ENCODE data around the gene TCEAL6.
"Not testable (repeated sequence)": the region's sequence is repeated elsewhere in the genome, so short reads cannot be mapped to it uniquely, and the experiment has no call there.

TCEAL6 gene

DNA sequence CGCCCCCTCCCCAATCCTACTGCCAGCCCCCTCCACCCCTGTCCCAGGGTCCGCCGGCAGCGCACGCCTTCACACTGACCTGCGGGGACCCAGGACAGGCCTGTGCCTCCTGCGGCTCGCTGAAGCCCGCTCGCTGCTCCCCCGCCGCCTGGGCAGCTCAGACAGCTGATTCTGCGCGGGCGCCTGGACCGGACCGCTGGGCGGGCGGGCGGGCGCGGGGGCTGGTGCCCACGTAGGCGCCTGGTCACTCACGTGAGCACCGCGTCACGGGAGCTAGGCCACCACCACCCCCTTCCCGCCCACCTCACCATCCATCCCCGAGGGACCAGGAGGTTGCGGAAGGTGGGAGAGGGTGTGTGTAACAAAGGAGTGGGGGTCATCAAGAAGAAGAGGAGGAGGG is at the start of gene TCEAL6:
TSS of gene TCEAL6 (minus strand) at position 208 of the 400 bp plus-strand sequence.
- not testable (repeated sequence) for DNase-seq

DNA sequence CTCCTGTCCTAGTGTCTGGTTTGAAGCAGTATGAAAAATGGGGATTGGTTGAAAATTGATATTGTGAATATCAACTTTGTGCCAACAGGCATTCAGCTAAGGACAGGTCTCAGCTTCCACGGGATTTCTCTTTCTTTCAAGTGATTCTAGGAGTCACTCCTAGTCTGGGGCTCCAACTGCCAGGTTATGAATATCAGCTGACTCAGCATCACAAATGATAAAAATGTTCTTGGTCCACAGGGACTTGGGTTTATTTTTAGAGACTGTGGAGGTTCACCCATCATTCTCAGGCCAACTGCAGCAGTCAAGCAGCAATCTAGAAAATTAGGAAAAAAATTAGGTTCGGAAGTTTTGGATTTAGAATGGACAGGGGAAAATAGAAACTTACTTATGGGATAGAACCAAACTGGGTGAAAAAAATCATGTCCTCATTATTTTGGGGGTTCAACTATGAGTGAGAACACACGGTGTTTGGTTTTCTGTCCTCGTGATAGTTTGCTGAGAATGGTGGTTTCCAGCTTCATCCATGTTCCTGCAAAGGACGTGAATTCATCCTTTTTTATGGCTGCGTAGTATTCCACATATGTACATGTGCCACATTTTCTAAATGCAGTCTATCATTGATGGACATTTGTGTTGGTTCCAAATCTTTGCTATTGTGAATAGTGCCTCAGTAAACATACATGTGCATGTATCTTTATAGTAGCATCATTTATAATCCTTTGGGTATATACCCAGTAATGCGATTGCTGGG is 43.9 kb upstream of the TCEAL6 start:
- DNase-seq: no peak

DNA sequence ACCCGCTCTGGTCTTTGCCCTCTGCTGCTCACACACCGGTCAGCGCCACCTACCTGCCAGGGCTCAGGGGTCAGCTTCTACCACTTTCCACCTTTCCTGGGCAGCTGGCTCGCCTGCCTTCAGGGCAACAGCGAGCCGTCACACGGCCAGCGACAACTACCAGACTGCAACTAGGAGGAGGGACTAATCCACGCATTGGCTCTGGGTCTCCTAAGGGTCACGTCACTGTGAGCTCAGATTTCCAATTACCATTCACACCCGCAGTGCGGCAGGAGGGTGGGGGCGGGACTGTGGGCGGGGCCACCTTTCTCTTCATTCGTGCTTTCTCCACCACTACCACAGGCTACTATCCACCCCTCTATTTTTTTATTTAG is 13.5 kb upstream of the TCEAL6 start, which contains the start of gene BEX5:
TSS of gene BEX5 (minus strand) at position 172 of the 374 bp plus-strand sequence. CDS start 1,712 bp downstream, outside the sequence.
- no peak for DNase-seq

DNA sequence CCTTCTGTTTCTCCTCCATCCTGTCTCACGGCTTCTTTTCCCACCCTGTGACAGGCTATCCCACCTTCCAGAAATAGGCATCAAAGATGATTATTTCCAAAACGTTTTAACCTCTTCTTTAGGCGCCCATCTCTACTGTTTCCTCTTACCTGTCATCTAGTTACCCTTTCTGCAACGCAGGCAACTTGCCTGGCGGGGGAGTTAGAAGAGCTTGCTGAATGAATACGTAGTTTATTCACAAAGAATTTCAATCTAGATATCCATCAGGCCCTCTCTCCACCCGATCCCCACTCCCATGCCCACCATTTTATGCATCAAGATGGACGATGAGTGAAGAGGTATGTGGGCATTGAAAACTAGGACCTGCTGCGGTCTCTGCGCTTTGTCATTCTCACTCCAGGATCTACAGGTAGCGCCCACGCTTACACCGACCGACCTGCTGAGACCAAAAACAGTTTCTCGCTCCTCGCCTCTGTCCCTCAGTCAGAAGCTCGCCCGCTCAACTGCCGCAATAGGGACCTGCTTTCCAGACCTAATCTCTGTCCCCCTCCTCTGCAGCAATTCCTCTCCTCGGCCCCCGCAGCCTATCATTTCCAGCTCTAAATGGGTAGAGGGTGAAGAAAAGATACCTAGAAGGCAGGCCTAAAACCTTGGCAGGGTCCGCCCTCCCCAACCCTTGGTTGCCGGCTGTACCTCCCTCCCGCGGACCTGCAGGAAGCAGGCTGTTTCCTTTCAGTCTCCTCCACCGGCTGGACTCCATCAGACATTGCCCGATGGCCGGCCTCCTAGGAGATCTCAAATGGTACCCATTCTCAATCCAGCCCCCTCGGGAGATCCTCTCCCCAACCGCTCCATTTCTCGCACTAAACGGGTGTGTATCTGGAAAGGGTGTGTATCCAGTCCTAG is 12.9 kb upstream of the TCEAL6 start:
- no peak for DNase-seq

DNA sequence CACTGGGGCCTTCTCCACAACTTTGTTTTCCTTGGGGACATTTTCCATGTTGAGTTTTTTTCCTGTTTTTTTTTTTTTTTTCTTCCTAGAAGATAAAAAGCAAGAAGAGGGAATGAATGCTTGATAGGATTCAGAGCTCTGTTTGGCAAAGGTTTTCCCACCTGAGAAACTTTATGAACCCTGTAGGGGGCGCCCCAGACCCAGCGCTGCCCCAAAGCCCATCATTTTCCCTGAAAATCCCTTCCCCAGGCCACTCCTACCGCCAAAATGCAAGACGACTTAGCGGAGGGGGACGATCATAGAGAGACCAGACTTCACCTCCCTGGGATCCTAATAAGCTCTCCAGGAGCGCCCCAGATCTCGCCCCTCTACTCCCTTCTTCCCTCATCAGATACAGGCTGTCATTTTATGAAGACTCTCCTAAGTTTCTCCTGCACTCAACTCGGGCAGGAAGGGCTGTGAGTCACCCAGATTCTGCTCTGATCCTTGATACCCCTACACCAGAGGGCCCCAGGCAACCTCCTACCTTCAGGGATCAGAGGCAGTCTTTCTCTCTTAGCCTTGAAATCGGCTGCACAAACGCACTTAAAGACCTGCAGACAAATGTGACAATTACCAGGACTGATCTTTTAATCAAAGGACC is 12.1 kb upstream of the TCEAL6 start:
- no peak for DNase-seq

DNA sequence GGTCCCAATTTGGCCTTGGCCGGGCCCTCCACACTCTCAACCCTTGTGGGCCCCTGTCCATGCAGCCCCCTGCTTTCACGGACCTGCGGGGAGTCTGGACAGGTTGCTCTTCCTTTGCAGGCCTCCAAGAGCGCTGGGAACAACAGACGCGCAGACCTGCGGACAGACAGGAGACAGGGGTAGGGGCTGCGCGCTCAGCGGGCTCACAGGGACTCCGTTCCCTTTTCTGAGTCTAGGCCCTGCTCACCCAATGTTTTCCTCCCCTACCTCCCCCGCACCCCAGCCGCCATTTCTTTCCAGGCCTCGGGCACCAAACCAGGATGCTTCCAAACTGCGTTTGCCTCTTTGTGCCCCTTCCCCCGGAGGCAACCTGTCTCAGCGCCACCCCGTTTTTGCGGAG is 650 bp downstream of the TCEAL6 start:
- not testable (repeated sequence) for DNase-seq

DNA sequence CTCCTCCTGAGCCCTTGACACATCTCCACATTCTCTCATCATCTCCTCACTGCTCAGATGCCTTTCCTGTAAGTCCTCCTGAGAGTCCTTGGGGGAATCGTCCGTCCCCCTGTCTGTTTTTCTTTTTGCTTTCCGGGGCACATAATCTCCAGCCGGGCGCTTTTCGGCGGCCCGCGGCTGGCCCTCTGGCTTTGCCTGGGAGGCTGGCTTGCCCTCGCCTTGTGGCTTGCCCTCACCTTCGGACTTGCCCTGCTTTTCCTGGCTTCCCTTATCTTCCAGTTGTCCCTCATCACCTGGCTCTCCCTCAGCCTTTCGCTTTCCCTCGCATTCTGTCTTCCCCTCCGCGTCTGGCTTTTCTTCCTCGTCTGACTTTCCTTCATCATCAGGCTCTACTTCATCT is 1.4 kb downstream of the TCEAL6 start:
- not testable (repeated sequence) for DNase-seq

DNA sequence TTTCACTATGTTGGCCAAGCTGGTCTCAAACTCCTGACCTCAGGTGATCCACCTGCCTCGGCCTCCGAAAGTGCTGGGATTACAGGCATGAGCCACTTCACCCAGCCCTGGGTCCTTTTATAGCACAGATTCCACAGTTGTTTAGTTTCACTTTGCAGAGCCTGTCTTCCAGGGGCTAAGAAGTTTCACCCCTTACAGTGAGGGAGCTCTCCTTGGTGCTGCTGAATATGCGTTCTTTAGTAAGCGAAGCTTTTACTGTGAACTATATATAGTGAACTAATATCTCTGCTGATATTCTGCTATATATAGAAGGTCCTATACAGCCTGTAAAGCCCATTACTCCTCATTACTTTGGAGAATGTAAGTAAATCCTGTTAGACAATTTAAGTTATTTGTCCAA is 4.2 kb downstream of the TCEAL6 start:
- no peak for DNase-seq

DNA sequence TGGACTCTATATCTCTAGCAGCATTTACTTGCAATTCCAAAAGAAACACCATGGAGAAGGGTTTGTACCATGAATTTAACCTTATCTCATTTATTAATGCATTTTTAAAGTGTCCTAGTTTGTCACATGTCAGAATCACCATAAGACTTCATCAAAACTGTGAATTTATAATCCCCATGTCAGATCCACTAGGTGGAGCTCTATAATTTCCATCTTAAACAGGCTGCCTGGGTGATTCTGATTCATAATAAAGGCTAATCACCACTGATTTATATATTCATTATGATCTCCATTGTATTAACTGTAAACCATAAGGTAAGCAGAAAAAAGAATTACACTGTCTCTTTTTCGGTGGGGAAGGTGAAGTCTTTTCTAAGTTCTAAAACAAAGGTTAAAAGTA is 12.8 kb downstream of the TCEAL6 start:
- DNase-seq: no peak

DNA sequence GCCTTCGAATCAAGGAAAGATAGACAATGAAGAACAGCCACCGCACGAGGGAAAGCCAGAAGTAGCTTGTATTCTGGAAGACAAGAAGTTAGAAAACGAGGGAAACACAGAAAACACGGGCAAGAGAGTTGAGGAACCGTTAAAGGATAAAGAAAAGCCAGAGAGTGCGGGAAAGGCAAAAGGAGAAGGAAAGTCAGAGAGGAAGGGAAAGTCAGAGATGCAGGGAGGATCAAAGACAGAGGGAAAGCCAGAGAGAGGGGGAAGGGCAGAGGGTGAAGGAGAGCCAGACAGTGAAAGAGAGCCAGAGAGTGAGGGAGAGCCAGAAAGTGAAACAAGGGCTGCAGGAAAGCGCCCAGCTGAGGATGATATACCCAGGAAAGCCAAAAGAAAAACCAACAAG is 15.4 kb downstream of the TCEAL6 start:
- no peak for DNase-seq

DNA sequence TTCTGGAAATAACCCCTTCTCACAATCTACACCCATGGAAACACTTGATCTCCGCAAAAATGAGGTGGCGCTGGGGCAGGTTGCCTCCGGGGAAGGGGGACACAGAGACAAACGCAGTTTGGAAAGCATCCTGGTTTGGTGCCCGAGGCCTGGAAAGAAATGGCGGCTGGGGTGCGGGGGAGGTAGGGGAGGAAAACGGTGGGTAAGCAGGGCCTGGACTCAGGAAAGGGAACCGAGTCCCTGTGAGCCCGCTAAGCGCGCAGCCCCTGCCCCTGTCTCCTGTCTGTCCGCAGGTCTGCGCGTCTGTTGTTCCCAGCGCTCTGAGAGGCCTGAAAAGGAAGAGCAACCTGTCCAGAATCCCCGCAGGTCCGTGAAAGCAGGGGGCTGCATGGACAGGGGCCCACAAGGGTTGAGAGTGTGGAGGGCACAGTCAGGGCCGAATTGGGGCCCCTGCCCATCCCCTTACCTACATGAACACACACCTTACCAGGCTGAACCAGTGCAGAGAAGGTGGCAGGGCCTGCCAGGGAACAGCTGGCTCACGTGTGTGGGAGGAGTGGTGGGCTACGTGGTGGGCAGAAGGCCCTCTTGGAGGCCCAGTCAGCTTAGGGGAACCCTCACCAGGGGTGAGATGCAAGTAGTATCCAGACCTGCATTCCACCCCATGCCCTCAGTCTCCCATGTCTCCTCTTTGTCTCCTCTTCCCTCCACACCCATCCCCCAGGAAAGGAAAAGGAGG is 16.0 kb downstream of the TCEAL6 start:
- not testable (repeated sequence) for DNase-seq

DNA sequence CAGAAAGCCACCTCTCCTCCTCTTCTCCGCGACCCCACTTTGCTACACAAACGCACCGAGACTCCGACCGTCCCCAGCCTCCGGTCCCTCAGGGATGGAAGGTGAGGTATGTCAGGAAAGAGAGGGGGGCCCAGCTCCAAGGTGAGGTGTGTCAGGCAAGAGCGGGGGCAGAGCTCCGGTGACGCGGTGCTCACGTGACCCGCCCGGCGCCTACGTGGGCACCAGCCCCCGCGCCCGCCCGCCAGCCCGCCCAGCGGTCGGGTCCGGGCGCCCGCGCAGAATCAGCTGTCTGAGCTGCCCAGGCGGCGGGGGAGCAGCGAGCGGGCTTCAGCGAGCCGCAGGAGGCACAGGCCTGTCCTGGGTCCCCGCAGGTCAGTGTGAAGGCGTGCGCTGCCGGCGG is 16.8 kb downstream of the TCEAL6 start, which contains the start of gene TCEAL2:
TSS of gene TCEAL2 (plus strand) at position 244 of the 400 bp plus-strand sequence. CDS start 1,152 bp downstream, outside the sequence.
- not testable (repeated sequence) for DNase-seq

DNA sequence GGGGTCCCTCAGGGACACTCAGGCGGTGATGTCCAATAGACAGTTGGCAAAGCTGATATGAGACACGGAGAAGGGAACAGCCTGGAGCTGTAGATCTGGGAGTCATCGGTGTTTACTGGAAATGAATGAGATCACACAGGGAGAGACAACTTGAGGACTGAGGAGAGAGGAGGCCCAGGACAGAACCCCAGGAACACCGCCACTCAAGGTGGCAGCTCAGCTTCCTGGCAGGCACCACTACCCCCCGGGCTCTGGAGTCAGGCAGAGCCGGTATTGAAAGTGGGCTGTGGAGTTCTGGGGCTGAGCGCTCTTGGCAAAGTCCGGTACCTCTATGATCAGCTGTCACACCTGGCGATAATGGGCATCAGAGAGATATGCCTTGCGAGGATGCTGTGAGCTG is 17.3 kb downstream of the TCEAL6 start:
- not testable (repeated sequence) for DNase-seq

DNA sequence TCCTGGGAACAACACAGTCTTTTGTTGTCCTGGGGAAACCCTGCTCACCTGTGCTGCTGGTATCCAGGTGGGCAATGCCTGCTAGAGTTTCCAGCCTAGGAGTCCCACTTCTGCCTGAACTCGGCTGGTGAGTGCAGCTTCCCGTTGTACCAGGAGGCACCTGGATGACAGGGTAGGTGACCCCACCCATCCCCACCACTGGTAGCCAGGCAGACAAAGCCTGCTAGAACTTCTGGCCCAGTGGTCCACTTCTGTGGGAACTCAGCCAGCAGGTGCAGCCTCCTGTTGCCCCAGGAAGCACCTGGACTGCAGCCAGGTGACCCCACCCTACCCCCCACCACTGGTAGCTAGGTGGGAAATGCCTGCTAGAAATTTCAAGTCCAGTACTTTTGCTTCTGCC is 26.5 kb downstream of the TCEAL6 start:
- no peak for DNase-seq

DNA sequence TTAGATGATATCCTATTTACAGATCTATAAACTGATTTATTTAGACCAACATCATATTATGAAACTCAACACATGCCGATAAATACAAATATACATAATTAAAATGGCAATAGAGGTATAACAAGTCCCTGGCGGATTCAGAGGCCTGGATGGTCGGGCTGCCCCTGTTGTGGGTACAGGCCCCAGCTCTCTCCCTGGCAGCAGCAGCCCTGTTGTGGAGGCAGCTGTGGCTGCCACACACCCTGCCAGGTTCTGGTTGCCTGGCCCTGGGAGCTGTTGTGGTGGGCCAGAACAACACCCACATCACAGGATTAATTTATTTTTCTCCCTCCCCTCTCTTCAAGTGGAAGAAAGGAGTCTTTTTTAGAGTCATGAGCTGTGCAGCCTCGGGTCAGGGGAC is 28.9 kb downstream of the TCEAL6 start:
- DNase-seq: no peak
